ENCODE results near the gene FXYD3. TPM values are rescaled to one million over a fixed set of nuclear protein-coding genes. Genes with fewer than 3 reads are reported as not detected.
A peak's percentile ranks its signal among the peaks of the same experiment; 100 is the strongest.
"Not testable (repeated sequence)": the region's sequence is repeated elsewhere in the genome, so short reads cannot be mapped to it uniquely, and the experiment has no call there.

Gene FXYD3
- polyA plus RNA-seq, 1 donor, result 291 TPM

DNA sequence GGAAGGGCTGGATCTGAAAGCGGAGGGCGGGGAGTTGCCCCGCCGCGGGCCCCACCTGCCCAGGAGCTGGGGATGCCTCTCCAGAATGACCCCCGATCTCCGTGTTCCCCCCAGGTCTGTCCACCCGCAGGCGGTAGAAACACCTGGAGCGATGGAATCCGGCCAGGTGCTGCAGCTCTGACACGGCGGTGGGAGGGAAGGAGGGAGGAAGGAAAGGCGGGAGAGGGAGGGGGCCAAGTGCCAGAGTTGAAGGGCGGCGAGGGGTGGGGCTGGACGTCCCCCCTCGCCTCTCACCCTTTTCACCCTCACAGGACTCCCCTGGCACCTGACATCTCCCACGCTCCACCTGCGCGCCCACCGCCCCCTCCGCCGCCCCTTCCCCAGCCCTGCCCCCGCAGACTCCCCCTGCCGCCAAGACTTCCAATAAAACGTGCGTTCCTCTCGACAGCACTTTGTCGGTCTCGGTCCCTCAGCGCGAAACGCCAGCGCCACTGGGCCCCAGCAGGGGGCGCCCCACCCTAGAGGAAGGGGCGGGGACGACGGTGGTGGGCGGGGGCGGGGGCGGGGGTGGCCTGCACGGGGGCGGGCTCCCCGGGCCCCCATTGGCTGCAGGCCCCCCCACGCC is 27.1 kb downstream of the FXYD3 start:
- H3K4me3 ChIP-seq (ENCODE audit: low read length), result no peak overlapping the region
- no peaks in the 10 kb centered on the region for H3K36me3 ChIP-seq (ENCODE audit: control insufficient read depth, insufficient read depth, low read length)
- peaks cover 34% of the 10 kb centered on the region for H3K27me3 ChIP-seq (ENCODE audit: control insufficient read depth, insufficient read depth, low read length)
- WGBS (ENCODE audit: insufficient coverage, low lambda C conversion rate), result no CpG with 5 or more reads among the region's 46 CpGs
- DNase-seq, result peak in 1 of 2 donors; percentile 32
- peaks cover 41% of the 10 kb centered on the region for H3K4me1 ChIP-seq (ENCODE audit: control insufficient read depth, insufficient read depth, low read length)
- H3K27ac ChIP-seq (ENCODE audit: low read length), result no peak overlapping the region
- H3K9me3 ChIP-seq (ENCODE audit: control insufficient read depth, low read depth, low read length), result peaks cover 4% of the 10 kb centered on the region

DNA sequence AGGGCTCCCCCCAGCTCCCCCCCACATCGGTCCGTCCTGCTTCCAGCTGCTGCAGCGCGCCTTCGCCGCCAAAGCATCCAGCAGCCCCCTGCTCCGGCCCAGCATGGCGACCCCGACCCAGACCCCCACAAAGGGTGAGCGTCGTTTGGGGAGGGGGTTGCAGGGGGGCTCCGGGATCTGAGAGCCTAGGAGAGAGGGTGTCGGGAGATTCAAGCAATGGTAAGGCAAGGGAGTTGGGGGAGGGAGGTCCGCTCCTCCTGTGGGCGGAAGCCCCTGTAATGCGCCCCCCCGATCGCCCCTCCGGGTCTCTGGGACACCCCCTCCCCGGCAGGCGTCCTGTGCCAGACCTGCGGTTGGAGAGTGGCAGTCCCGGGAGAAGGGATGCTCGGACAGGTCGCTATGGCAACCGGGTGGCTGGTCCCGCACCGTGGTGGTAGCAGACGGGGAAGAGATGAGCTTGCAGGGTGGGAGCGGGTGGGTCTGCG is 27.6 kb downstream of the FXYD3 start, which contains the start of gene FXYD7:
TSS of gene FXYD7 (plus strand) at position 25 of the 485 bp plus-strand sequence. CDS start at position 104, 79 bp downstream.
- no peak within 1 kb of the TSS for H3K27ac ChIP-seq (ENCODE audit: low read length)
- no CpG with 5 or more reads among the region's 31 CpGs for WGBS (ENCODE audit: insufficient coverage, low lambda C conversion rate)
- H3K36me3 ChIP-seq (ENCODE audit: control insufficient read depth, insufficient read depth, low read length), result no peaks in the 10 kb centered on the region
- peak within 1 kb of the TSS; percentile 13 for H3K4me3 ChIP-seq (ENCODE audit: low read length)
- peaks cover 37% of the 10 kb centered on the region for H3K4me1 ChIP-seq (ENCODE audit: control insufficient read depth, insufficient read depth, low read length)
- H3K9me3 ChIP-seq (ENCODE audit: control insufficient read depth, low read depth, low read length), result peaks cover 4% of the 10 kb centered on the region
- no peak for DNase-seq
- peaks cover 34% of the 10 kb centered on the region for H3K27me3 ChIP-seq (ENCODE audit: control insufficient read depth, insufficient read depth, low read length)

DNA sequence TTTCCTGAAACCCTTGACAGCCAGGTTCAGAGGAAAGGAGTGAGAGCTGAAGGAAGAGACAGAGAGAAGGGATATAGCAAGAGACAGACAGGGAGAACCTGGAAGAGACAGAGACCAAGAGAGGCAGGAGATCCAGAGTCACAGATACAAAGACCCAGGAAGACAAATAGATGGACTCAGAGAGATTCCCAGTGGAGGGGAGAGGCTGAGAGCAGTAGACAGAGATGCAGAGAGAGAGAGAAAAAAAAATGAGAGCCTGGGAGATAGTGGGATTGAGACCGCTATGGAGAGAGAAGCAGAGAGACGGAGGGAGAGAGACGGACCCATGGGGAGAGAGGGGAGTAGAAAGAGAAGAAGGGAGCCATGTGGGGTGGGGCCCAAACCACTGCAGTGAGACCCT is 28.2 kb downstream of the FXYD3 start:
- Histone ChIP-seq H3K9me3 (ENCODE audit: control insufficient read depth, low read depth, low read length) (peaks cover 4% of the 10 kb centered on the region), H3K36me3 (ENCODE audit: control insufficient read depth, insufficient read depth, low read length) (no peaks in the 10 kb centered on the region), H3K27ac (ENCODE audit: low read length) (no peak overlapping the region), H3K4me1 (ENCODE audit: control insufficient read depth, insufficient read depth, low read length) (peaks cover 33% of the 10 kb centered on the region), H3K4me3 (ENCODE audit: low read length) (no peak overlapping the region), H3K27me3 (ENCODE audit: control insufficient read depth, insufficient read depth, low read length) (peaks cover 34% of the 10 kb centered on the region)
- no peak for DNase-seq
- 17% methylated on average over 1 of the region's 3 CpGs for WGBS (ENCODE audit: insufficient coverage, low lambda C conversion rate)

DNA sequence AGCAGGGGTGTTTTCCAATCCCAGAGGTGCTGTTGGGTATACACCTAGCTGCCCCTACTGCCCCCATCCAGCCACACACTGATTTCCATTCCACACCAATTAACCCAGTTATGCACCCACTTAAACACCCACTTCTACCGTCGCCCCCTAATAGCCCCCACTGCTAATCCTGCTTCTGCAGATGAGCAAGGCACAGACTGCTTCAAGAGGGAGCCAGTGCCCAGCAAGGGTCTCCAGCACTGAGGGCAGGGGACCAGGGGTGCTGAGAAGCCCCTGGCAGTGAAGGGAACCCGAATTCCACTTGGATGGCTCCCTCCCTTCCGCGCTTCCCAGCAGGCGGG is 28.6 kb downstream of the FXYD3 start:
- no CpG with 5 or more reads among the region's 6 CpGs for WGBS (ENCODE audit: insufficient coverage, low lambda C conversion rate)
- H3K9me3 ChIP-seq (ENCODE audit: control insufficient read depth, low read depth, low read length), result peaks cover 4% of the 10 kb centered on the region
- no peaks in the 10 kb centered on the region for H3K36me3 ChIP-seq (ENCODE audit: control insufficient read depth, insufficient read depth, low read length)
- peaks cover 29% of the 10 kb centered on the region for H3K4me1 ChIP-seq (ENCODE audit: control insufficient read depth, insufficient read depth, low read length)
- peaks cover 34% of the 10 kb centered on the region for H3K27me3 ChIP-seq (ENCODE audit: control insufficient read depth, insufficient read depth, low read length)
- no peak overlapping the region for H3K4me3 ChIP-seq (ENCODE audit: low read length)
- no peak overlapping the region for H3K27ac ChIP-seq (ENCODE audit: low read length)
- no peak for DNase-seq

DNA sequence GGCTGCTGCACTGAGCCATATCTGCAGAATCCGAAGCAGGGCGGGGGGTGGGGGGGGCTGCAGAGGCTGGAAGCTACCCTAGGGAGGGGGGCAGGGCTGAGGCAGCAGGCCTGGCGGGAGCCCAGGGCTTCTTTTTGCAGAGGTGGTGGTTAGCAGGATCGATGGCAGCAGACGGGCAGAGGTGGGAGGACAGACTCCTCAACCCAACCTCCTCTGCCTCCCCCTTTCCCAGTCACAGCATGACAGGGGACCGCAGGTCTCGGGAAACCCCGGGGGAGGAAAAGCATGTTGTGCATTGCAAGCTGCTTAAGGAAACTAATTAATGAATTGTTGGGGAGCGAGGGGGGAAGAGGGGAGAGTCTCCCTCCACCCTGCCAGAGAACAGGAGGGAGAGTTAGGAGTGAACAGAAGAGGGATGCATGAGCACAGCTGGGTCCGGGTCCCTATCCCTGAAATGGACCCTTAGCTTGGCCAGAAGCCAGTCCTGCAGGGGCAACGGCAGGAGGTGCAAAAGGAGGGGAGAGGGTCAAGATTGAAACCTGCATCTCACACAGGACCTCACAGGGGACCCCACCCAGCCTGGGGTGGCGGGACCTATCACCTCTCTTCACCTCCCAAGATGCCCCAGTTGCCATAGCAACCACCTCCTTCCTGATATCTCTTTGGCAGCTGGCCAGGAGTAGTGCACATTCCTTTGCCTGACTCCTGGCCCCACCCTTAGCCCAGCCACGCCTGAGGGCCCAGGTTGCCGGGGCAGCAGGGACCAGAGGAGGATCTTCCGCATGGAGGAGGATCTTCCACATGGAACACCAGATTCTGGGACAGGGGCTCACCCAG is 29.2 kb downstream of the FXYD3 start:
- WGBS (ENCODE audit: insufficient coverage, low lambda C conversion rate), result no CpG with 5 or more reads among the region's 15 CpGs
- no peak overlapping the region for H3K4me3 ChIP-seq (ENCODE audit: low read length)
- DNase-seq, result peak; percentile 89 to 90
- H3K27ac ChIP-seq (ENCODE audit: low read length), result no peak overlapping the region
- peaks cover 34% of the 10 kb centered on the region for H3K27me3 ChIP-seq (ENCODE audit: control insufficient read depth, insufficient read depth, low read length)
- peaks cover 23% of the 10 kb centered on the region for H3K4me1 ChIP-seq (ENCODE audit: control insufficient read depth, insufficient read depth, low read length)
- peaks cover 4% of the 10 kb centered on the region for H3K9me3 ChIP-seq (ENCODE audit: control insufficient read depth, low read depth, low read length)
- H3K36me3 ChIP-seq (ENCODE audit: control insufficient read depth, insufficient read depth, low read length), result no peaks in the 10 kb centered on the region

DNA sequence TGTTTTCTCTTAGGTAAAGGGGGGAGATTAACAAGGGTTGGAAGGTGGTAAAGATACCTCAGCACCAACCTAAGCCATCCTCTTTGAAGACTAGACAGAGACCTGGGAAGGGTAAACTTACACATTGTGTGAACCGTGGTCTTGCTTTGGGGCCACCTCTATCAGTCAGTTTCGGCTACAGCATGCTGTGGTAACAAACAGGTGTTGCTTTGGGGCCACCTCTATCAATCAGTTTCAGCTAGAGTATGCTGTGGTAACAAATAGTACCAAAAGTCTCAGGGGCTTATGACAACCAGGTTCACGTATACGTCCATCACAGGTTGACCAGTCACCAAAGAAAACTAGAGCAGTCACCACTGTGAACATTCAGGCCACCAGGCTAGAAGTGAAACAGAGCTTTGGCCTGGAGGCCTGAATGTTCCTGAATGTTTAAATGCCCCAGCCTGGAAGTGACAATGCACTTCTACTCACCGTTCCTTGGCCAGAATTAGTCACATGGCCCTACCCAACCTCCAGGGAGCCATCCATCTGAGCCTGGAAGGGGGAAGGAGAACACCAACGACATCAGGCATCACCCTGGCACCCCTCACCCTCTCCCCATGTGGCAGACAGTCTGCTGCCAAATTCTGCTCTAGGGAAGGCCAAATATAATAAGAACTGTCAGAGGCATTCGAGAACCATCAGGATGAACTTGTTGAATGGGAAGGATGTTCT is 31.3 kb downstream of the FXYD3 start:
- Histone ChIP-seq H3K27me3 (ENCODE audit: control insufficient read depth, insufficient read depth, low read length) (peaks cover 32% of the 10 kb centered on the region), H3K9me3 (ENCODE audit: control insufficient read depth, low read depth, low read length) (peaks cover 4% of the 10 kb centered on the region), H3K36me3 (ENCODE audit: control insufficient read depth, insufficient read depth, low read length) (no peaks in the 10 kb centered on the region), H3K4me1 (ENCODE audit: control insufficient read depth, insufficient read depth, low read length) (peaks cover 9% of the 10 kb centered on the region), H3K27ac (ENCODE audit: low read length) (no peak overlapping the region), H3K4me3 (ENCODE audit: low read length) (no peak overlapping the region)
- WGBS (ENCODE audit: insufficient coverage, low lambda C conversion rate), result no CpG with 5 or more reads among the region's 7 CpGs
- DNase-seq, result no peak

DNA sequence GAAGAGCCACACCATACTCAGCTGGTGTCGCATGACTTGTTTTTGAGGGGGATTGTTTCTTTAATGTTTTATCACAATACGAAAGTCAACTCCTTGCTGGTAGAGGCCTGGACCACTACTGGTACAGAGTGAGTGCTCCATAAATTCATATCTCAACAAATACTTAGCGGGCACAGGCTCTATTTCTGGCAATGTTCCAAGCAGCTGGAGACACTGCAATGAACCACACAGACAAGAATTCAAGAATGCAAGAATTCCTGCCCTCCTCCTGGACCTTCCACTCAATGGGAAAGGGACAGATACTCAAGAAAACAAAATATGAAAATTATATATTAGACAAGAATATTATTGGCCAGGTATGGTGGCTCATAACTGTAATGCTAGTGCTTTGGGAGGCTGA is 33.8 kb downstream of the FXYD3 start:
- 60% methylated on average over 1 of the region's 3 CpGs for WGBS (ENCODE audit: insufficient coverage, low lambda C conversion rate)
- Histone ChIP-seq H3K36me3 (ENCODE audit: control insufficient read depth, insufficient read depth, low read length) (no peaks in the 10 kb centered on the region), H3K4me3 (ENCODE audit: low read length) (no peak overlapping the region), H3K27ac (ENCODE audit: low read length) (no peak overlapping the region), H3K27me3 (ENCODE audit: control insufficient read depth, insufficient read depth, low read length) (peaks cover 32% of the 10 kb centered on the region), H3K4me1 (ENCODE audit: control insufficient read depth, insufficient read depth, low read length) (peaks cover 9% of the 10 kb centered on the region), H3K9me3 (ENCODE audit: control insufficient read depth, low read depth, low read length) (no peaks in the 10 kb centered on the region)
- DNase-seq, result no peak

DNA sequence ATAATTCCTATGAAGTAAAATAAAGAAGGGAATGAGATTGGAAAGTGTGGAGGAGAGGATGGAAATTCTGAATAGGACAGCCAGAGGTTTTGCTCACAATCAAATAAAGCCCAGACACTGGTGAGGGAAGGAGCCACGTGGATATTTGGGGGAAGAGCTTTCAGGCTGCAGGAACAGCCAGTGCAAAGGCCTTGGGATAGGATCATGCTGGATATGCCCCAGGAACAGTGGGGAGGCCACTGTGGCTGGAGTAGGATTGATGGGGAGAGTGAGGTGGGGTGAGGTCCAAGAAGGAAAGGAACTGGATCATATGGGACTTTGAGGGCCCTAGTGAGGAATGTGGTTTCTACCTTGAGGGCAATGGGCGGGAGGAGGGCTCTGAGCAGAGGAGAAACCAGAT is 34.8 kb downstream of the FXYD3 start:
- Histone ChIP-seq H3K4me1 (ENCODE audit: control insufficient read depth, insufficient read depth, low read length) (peaks cover 17% of the 10 kb centered on the region), H3K27me3 (ENCODE audit: control insufficient read depth, insufficient read depth, low read length) (peaks cover 36% of the 10 kb centered on the region)
- no CpG with 5 or more reads among the region's 2 CpGs for WGBS (ENCODE audit: insufficient coverage, low lambda C conversion rate)

DNA sequence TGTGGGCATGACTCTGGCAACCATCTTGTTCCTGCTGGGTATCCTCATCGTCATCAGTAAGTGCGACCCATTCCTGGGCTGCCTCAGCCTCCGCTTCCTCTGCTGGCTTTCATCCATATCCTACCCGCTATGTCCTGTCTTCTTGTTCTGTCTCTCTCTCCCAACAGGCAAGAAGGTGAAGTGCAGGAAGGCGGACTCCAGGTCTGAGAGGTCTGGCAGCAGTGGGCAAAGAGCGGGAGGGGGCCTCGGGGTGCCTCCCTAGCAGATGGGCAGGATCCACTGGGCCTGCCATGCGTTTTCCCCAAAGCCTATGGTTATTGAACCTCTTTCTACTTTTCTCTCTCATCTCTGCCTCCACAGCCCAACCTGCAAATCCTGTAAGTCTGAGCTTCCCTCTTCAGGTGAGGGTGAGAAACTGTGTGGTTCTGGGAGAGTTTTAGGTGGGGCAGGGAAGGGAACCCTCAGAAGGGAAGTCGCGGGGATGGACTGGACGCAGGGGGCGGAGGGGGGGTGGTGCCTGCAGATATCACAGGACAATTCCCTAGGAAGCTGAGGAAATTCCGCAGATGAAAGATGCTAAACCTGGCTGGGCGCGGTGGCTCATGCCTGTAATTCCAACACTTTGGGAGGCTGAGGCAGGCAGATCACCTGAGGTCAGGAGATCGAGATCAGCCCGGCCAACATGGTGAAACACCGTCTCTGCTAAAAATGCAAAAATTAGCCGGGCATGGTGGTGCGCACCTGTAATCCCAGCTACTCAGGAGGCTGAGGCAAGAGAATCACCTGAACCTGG is 35.8 kb downstream of the FXYD3 start:
- Histone ChIP-seq H3K9me3 (ENCODE audit: control insufficient read depth, low read depth, low read length) (no peaks in the 10 kb centered on the region), H3K27ac (ENCODE audit: low read length) (no peak overlapping the region), H3K36me3 (ENCODE audit: control insufficient read depth, insufficient read depth, low read length) (no peaks in the 10 kb centered on the region), H3K4me1 (ENCODE audit: control insufficient read depth, insufficient read depth, low read length) (peaks cover 21% of the 10 kb centered on the region), H3K4me3 (ENCODE audit: low read length) (no peak overlapping the region), H3K27me3 (ENCODE audit: control insufficient read depth, insufficient read depth, low read length) (peaks cover 41% of the 10 kb centered on the region)
- no peak for DNase-seq
- WGBS (ENCODE audit: insufficient coverage, low lambda C conversion rate), result 96% methylated on average over 4 of the region's 20 CpGs

More for the DNA sequence above, 34.8 kb downstream of the FXYD3 start:
- H3K9me3 ChIP-seq (ENCODE audit: control insufficient read depth, low read depth, low read length), result no peaks in the 10 kb centered on the region
- no peak overlapping the region for H3K27ac ChIP-seq (ENCODE audit: low read length)
- H3K36me3 ChIP-seq (ENCODE audit: control insufficient read depth, insufficient read depth, low read length), result no peaks in the 10 kb centered on the region
- DNase-seq, result no peak
- H3K4me3 ChIP-seq (ENCODE audit: low read length), result no peak overlapping the region

DNA sequence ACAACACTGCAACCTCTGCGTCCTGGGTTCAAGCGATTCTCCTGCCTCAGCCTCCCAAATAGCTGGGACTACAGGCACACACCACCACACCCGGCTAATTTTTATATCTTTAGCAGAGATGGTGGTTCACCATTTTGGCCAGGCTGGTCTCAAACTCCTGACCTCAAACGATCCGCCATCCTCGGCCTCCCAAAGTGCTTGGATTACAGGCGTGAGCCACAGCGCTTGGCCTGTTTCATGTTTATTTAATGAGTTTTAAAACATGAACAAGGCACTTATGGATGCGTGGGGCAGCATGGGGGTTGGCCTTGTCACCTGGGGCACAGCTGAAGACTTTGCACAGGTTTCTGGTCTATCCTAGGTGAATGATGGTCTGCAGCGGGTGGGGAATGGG is 37.5 kb downstream of the FXYD3 start:
- 80% methylated on average over 1 of the region's 10 CpGs for WGBS (ENCODE audit: insufficient coverage, low lambda C conversion rate)
- H3K27ac ChIP-seq (ENCODE audit: low read length); H3K36me3 ChIP-seq (ENCODE audit: control insufficient read depth, insufficient read depth, low read length); DNase-seq; H3K9me3 ChIP-seq (ENCODE audit: control insufficient read depth, low read depth, low read length); H3K4me3 ChIP-seq (ENCODE audit: low read length): not testable (repeated sequence)
- peaks cover 21% of the 10 kb centered on the region for H3K4me1 ChIP-seq (ENCODE audit: control insufficient read depth, insufficient read depth, low read length)
- H3K27me3 ChIP-seq (ENCODE audit: control insufficient read depth, insufficient read depth, low read length), result peaks cover 41% of the 10 kb centered on the region

Data from large intestine (tissue), 3 donors.